Ishikawa (cell line): ENCODE measurements around the gene ARPC5.

ENCODE experiments used
- CEBPB ChIP-seq: IDR thresholded peaks from 2 replicates; pipeline ENCODE4 v1.6.1; 2012
- CREB1 ChIP-seq: IDR thresholded peaks from 2 replicates; pipeline ENCODE4 v1.6.1; 2012; ENCODE audit warnings: low read depth
- EGR1 ChIP-seq: IDR thresholded peaks from 2 replicates; pipeline ENCODE4 v1.6.1; 2012
- EP300 ChIP-seq: IDR thresholded peaks from 2 replicates; pipeline ENCODE4 v1.6.1; 2012; ENCODE audit warnings: borderline replicate concordance
- FOXM1 ChIP-seq: IDR thresholded peaks from 2 replicates; pipeline ENCODE4 v1.6.1; 2012; ENCODE audit warnings: low read depth, borderline replicate concordance
- NFIC ChIP-seq: IDR thresholded peaks from 2 replicates; pipeline ENCODE4 v1.6.1; 2012
- RAD21 ChIP-seq: IDR thresholded peaks from 2 replicates; pipeline ENCODE4 v1.6.1; 2012; ENCODE audit warnings: low read depth
- TAF1 ChIP-seq: IDR thresholded peaks from 2 replicates; pipeline ENCODE4 v1.6.1; 2012; ENCODE audit warnings: low read depth, mild to moderate bottlenecking
- TCF12 ChIP-seq: IDR thresholded peaks from 2 replicates; pipeline ENCODE4 v1.6.1; 2012; ENCODE audit warnings: low read depth
- TEAD4 ChIP-seq: IDR thresholded peaks from 2 replicates; pipeline ENCODE4 v1.6.1; 2012
- USF1 ChIP-seq: IDR thresholded peaks from 2 replicates; pipeline ENCODE4 v1.6.1; 2012
- YY1 ChIP-seq: IDR thresholded peaks from 2 replicates; pipeline ENCODE4 v1.6.1; 2012; ENCODE audit warnings: low read depth
- ZBTB7A ChIP-seq: IDR thresholded peaks from 2 replicates; pipeline ENCODE4 v1.6.1; 2012; ENCODE audit warnings: low read depth
- TF ChIP-seq, protein P1 (sequence below): IDR thresholded peaks from 2 replicates; pipeline ENCODE4 v1.6.1; 2012; ENCODE audit warnings: low read depth, mild to moderate bottlenecking
- TF ChIP-seq, protein P2 (sequence below): IDR thresholded peaks from 2 replicates; pipeline ENCODE4 v1.6.1; 2012

Gene ARPC5

DNA sequence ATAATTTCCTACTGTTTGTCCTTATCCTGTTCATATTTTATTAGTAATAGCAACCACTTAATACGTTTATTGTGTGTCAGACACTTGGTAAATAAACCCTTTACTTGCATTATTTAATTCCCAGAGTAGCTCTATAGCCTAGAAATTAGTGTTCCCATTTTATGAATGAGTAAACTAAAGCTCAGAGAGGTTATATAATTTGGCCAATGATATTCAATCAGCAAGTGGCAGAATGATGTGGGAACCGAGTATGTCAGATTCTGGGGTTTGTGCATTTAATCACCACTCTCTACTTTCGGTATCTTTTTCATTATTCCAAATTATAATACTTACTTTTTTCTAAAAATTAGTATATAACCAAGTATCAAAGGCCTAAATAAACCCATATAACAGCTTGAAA is 6.6 kb upstream of the ARPC5 start:
- no peak for TF ChIP-seq CEBPB
- TF ChIP-seq ZBTB7A, result no peak
- TF ChIP-seq TAF1, result no peak
- no peak for TF ChIP-seq EP300
- TF ChIP-seq EGR1, result no peak
- TF ChIP-seq FOXM1, result no peak
- TF ChIP-seq, protein P1, sequence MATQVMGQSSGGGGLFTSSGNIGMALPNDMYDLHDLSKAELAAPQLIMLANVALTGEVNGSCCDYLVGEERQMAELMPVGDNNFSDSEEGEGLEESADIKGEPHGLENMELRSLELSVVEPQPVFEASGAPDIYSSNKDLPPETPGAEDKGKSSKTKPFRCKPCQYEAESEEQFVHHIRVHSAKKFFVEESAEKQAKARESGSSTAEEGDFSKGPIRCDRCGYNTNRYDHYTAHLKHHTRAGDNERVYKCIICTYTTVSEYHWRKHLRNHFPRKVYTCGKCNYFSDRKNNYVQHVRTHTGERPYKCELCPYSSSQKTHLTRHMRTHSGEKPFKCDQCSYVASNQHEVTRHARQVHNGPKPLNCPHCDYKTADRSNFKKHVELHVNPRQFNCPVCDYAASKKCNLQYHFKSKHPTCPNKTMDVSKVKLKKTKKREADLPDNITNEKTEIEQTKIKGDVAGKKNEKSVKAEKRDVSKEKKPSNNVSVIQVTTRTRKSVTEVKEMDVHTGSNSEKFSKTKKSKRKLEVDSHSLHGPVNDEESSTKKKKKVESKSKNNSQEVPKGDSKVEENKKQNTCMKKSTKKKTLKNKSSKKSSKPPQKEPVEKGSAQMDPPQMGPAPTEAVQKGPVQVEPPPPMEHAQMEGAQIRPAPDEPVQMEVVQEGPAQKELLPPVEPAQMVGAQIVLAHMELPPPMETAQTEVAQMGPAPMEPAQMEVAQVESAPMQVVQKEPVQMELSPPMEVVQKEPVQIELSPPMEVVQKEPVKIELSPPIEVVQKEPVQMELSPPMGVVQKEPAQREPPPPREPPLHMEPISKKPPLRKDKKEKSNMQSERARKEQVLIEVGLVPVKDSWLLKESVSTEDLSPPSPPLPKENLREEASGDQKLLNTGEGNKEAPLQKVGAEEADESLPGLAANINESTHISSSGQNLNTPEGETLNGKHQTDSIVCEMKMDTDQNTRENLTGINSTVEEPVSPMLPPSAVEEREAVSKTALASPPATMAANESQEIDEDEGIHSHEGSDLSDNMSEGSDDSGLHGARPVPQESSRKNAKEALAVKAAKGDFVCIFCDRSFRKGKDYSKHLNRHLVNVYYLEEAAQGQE, result no peak
- no peak for TF ChIP-seq CREB1
- no peak for TF ChIP-seq NFIC
- no peak for TF ChIP-seq USF1
- no peak for TF ChIP-seq TEAD4
- TF ChIP-seq, protein P2, sequence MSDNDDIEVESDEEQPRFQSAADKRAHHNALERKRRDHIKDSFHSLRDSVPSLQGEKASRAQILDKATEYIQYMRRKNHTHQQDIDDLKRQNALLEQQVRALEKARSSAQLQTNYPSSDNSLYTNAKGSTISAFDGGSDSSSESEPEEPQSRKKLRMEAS, result no peak
- no peak for TF ChIP-seq YY1
- TF ChIP-seq RAD21, result no peak
- no peak for TF ChIP-seq TCF12

DNA sequence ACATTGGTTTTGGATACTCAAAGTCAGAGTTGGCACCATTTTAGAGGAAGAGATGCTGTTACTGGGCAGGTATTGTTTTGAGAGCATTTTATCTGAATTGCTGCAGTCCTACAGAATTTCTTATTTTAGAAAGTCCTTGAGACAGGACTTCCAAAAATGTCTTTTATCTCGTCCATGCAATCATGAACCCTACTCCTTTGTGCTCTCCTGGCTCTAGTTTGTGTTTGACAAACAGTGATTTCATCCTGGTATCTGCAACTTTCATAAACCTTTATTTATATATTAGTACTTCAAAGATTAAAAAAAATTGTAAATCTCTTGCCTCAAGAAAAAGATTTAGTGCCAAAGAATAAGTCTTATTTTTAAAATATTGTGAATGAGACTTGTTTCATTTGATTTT is 4.6 kb upstream of the ARPC5 start:
- no peak for TF ChIP-seq EP300
- no peak for TF ChIP-seq NFIC

GRCh38 chr1:183638649-183639387 is 3.2 kb upstream of the ARPC5 start:
- no peak for TF ChIP-seq EGR1
- no peak for TF ChIP-seq EP300
- TF ChIP-seq NFIC, result no peak
- TF ChIP-seq RAD21, result no peak
- no peak for TF ChIP-seq TCF12
- TF ChIP-seq FOXM1, result no peak
- no peak for TF ChIP-seq TAF1
- TF ChIP-seq CEBPB, result no peak
- TF ChIP-seq, protein P1, result no peak
- no peak for TF ChIP-seq USF1
- no peak for TF ChIP-seq CREB1
- no peak for TF ChIP-seq ZBTB7A
- no peak for TF ChIP-seq TEAD4
- TF ChIP-seq, protein P2, result no peak

DNA sequence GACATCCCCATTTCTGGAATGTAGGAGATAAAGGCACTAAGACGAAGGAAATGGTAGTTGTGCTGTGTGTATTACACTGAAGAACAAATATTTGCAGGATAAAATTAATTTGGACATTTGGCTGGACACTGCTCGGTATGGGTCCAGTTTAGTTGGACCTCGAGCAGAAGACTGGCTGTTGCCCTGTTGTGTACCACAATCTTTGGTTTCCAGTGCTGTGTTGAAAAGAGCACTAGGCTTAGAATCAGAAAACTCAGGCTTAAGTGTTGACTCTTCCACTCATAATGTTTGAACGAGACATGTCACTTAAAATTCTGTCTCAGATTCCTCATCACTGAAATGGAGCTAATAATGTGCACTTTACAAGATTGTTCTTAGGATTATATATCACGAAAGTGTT is 1.2 kb upstream of the ARPC5 start:
- TF ChIP-seq EP300, result no peak
- no peak for TF ChIP-seq USF1
- no peak for TF ChIP-seq YY1
- no peak for TF ChIP-seq FOXM1
- TF ChIP-seq, protein P2, result no peak
- no peak for TF ChIP-seq TEAD4
- no peak for TF ChIP-seq TCF12
- TF ChIP-seq EGR1, result no peak
- TF ChIP-seq ZBTB7A, result no peak
- TF ChIP-seq, protein P1, result no peak
- TF ChIP-seq NFIC, result no peak
- TF ChIP-seq RAD21, result no peak
- no peak for TF ChIP-seq CEBPB
- no peak for TF ChIP-seq CREB1
- no peak for TF ChIP-seq TAF1
